ENCODE measurements around the gene TMEM187.

TMEM187 gene

DNA sequence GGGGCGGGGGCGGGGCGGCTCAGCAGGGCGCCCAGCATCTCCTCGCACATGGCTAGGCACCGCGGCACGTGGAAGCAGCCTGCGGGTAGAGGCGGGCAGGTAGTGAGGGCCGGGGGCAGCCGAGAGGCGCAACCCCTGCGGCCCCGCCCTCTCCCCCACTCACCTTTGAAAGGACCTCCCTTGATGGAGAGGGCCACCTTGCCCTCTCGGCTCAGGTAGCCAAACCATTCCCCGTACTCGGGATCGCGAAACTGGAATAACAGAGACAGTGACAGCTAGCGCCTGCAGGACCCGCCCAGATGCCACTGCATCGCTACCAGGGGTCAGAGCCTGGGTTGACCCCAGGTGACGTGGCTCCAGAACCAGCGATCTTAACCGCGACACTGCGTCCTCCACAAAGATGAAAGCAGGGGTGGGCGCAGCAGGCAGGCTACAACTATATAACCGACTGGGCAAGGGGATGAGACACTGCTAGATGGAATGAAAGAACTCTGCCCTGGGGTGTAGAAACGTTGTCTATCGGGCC, 37.2 kb upstream of the TMEM187 start:
- no peak for DNase-seq

DNA sequence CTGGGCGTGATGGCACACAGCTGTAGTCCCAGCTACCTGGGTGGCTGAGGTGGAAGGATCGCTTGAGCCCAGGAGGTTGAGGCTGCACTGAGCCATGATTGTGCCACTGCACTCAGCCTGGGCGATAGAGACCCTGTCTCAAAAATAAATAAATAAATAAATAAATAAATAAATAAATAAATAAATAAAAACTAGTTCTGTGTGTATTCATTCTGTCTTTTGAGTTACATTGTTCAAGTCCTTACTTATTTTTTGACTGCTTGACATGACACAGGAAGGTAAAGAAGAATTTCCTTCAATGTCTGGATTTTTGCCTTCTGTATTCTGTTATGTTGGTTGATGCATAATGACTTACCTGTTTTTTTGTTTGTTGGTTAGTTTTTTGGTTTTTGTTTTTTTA, 35.5 kb upstream of the TMEM187 start:
- DNase-seq: no peak

DNA sequence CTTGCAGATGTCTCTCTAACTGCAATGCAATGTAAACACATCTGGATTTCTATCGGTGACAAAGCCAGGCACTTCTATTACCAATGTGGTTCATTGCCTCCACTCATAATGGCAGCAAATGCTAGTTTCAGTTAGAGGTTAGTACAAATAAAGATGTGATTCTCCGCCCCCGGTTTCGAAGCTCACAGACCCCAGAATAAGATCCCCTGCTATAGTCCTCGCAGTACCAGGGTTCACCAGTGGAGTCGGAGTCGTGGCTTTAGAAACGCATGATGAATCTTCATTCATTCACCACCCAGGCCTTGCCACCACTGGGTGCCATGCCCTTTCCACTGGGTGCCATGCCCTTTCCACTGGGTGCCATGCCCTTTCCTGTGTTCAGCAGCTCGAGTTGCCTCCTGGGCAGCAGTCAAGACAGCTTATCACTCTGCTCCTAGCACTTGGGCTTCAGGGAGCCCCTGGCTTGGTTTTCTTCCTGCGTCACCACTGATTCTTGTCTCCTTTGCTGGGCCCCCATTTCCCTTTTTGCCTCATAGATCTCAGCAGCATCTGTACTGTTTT, 34.2 kb upstream of the TMEM187 start:
- no peak for DNase-seq

DNA sequence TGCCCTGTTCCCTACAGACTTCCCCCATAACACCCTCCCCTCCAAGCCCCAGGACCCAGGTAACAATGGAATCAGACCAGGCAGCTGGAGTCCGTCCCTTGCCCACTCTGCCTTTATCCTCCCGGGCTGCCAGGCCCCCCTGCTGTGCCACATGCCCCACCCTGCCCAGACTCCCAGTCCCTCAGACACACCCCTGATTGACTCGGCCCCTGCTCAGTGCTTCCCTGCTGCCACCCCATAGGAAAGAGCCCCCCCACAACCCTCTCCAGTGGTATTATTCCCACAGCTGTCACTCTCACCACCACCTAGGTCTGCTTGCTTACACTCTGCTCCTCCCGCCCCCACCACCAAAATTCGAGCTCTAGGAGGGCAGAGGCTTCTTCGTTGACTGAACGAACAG, 33.0 kb upstream of the TMEM187 start:
- no peak for DNase-seq

DNA sequence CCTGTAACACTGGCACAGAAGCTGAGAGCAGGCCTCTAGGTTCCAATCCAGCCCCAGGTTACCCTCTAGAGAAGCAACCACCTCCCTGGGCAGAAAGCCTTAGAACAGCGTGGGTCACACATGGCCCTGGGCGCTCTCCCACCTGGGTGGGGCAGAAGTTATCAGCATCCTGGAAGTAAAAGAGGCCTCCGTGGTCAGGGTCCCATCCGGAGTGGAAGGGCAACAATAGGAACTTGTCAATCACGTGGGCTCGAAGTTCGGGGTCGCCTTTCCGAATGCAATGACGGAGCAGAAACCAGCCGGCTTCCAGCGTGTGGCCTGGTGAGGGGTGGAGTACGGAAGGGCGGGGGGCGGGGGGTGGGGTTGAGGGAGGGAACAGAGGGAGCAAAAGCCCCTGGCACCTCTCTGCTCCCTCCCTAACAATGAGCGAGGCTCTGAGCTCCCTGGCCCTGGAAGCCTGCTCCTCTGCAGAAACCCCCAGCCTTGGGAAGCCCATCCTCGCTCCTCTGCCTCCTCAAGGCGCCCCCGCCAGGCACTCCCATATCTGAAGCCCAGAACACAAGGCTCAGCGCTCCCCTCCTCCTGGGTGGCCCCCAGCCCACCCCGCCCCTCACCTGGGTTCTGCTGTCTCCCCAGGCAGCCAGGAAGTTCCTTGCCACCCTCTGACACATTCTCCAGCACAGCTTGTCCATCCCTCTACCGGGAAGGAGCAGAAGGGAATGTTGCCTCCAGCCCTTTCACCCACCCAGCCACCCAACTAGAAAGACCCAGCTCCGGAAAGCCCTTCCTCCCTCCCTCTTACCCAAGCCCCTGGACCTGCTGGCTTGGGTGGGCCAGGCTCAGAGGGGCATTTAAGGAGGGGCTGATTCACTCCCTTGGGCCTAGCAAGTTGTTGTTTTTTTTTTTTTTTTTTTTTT, 31.0 kb upstream of the TMEM187 start:
- no peak for DNase-seq

DNA sequence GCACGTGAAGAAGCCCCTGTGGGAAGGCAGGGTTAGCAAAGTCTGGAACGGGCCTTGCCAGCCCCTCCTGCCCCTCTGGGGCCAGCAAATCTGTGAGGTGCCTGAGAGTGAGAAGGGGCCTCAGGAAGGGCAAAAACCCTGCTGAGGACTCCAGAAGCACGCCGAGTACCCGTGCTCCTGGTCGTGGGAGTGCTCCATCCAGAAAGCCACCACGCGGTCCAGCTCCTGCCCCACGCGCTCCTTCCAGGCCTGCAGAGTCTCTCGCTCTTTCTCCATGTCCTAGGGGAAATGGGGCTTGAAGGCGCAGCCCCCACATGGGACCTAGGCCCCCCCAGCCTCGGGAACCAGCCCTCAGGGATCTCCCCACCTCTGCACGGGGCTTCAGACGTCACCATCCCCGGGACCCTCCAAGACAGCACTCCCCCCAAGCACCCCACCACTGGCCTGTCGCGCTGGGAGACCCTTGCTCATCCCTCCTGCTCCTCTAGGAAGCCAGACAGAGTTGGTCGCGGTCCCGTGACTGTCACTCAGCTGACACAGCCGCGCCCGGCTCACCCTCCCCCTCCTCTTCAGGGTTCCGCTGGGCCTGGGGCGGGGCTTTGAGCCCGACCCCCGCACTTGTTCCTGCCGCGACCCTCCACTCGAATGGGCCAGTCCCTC, 28.3 kb upstream of the TMEM187 start, which contains the start of gene RENBP:
Gene RENBP (minus strand): TSS at position 504 of the 660 bp plus-strand sequence. CDS start 33 bp downstream, at position 471.
- DNase-seq: no peak

DNA sequence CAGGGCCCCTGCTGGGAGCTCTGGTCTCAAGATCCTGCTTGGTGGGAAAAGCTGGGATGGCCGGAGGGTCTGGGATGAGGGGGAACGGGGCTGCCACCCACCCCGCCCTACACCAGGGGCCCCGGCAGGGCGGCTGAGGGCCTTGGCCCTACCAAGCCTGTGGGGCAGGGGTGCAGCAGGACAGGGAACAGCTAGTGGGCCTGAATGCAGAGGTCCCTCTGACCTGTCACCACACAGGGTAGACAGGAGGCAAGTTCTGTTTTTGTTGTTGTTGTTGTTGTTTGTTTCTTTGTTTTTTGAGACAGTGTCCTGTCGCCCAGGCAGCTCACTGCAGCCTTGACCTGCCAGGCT, 27.8 kb upstream of the TMEM187 start:
- no peak for DNase-seq

DNA sequence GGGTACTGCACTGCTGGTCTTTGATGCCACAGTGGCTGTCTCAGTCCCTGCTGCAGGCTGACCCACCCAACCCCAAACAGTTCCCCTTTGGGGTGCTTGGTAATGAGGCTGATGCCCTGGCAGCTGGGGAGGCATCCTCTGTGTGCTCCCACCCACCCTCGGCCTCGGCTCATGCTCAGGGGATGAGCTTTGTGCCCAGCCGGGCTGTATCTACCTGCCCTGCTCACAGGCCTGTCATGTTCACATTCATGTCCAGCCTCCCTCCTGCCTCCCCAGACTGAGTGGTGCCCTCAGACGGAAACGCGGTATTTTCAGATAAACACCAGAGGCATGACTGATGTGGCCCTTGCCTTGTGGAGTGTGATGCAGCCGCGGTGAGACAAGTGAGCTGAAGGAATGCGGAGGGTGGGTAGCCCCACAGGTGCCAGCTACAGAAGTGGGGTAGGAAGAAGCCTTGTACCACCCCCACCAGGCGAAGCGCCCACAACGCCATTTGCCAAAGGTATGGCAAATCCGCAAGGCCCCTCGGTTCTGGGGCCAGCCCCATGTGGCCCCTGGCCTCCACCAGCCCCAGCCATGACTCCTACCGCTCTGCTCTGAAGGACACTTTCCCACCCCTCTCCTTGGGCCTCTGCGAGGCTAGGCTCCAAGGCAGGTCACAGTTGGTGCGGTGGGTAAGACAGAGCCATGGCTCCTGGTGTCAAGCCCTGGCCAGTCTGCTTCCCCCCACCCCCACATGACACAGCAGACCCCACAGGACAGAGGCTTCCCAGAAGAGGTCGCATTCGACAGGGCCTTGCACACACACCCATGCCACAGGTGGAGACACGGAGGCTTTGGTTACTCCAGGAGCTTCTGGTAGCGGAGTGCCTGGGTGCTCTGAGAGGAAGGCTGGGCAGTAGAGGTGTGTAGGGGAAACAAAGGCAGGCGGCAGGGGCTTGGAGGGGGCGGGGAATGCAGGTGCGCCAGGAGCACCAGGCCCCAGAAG, 26.3 kb upstream of the TMEM187 start:
- DNase-seq: no peak

DNA sequence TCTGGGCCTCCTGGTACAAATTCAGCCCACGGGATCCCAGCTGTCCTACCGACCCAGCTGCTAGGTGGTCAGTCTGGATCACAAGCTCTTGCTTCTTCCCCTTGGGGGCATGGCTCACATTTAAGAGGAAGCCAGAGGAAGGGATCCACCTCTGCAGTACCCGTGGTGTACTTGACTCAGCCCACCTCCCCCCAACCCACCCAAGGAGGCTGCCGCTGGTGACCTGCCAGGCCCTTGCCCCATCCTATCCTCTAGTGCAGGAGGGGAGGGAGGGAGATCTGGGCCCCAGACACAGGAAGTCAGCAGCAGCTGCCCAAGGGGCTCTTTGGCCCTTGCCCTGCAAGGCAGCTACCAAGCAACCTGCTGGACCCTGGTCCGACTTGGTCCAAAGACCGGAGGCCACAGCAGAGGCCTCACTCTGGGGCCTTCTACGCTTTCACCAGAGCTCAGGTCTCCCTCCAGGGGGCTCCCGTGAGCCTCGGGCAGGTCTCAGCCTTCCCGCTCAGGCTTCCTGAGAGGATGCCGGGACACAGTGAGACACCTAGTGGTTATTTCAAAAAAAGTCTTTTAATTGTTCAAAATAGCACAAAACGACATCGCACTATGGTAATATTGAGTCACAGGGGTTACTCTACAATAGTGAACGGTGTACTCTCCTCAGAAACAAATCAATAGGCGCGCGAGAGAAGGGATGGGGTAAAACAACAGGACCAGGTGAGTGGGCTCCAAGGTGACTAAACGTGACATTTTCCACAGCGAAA, 25.4 kb upstream of the TMEM187 start:
- DNase-seq: peak; percentile 66

DNA sequence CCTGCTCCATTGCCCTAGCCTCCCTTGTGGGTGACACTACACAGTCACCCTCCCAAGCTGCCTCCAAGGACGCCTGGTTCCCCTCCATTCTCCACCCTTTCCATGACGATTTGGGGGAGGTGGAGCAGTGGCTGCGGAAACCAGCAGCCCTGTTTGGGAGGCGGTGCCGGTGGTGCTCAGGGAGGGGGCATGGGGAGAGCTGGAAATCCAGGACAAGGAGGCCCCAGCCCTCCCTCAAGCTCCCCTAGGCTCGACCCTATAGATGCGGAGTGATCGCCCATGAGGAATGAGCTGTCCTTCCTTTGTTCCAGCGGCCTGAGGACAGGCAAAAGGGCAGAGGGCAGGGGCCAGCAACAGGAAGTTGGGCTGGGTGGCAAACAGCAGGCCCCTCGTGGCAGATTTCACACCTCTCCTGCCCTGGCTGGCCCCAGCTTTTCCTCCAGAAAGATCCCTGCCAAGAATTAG, 24.5 kb upstream of the TMEM187 start:
- no peak for DNase-seq

DNA sequence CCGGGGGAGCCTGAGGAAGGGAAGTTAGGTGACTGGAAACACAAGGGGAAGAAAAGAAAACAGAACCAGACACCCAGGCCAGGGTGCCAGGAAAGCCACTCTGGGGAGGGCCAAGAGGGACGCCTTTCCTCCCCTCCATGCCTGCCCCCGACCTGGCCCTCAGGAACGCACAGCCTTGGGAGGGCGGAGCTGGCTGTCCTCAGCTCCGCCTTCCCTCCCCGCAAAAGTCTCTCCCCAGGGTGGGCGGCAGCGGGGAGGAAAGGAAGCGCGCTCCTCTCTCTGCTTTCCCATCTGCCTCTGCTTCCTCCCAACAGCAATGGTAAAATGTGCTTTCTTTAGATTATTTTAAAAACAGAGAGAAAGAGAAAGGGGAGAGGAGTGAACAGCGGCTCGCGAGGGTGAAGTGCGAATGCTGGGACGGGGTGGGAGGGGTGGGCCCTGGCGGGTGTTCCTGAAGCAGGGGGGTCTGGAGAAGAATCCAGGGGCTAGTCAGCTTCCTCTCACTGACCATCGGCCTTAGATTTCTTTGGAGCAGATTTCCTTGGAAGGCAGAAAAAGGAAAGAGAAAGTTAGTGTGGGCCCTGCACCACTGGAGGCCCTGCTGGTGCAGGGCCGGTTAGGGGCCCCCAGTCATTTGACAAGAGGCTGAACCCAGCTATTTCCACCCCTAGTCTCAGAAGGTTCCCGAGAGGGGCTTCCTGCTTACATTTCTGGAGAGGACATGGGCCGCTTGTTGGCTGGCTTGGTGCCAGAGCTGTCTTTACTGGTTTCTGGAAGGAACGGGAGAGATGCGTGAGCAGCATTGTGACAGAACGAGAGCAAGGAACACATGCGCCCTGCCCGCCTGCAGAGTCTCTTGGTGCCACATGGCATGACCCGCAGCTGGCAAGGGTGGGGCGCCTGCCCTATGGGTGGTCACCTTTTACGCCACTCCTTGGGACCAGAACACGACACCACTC, 23.4 kb upstream of the TMEM187 start:
- no peak for DNase-seq

DNA sequence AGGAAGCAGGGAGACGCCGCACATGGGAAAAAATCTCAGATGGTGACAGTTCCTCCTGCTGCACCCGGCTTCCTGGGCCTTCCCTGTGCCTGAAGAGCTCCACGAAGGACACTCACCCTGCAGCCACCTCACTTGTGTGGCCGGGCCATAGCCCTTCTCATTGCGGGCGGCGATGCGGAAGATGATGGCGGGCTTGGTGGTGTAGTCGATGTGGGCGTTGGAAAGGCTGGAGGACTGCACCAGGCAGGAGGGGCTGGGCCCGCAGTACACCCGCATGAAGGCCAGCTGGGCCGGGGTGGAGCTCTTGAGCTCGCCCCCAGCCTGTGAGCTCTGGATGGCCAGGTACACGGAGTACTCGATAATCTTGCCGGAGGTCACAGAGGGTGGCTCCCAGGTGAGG, 22.4 kb upstream of the TMEM187 start:
- DNase-seq: no peak

DNA sequence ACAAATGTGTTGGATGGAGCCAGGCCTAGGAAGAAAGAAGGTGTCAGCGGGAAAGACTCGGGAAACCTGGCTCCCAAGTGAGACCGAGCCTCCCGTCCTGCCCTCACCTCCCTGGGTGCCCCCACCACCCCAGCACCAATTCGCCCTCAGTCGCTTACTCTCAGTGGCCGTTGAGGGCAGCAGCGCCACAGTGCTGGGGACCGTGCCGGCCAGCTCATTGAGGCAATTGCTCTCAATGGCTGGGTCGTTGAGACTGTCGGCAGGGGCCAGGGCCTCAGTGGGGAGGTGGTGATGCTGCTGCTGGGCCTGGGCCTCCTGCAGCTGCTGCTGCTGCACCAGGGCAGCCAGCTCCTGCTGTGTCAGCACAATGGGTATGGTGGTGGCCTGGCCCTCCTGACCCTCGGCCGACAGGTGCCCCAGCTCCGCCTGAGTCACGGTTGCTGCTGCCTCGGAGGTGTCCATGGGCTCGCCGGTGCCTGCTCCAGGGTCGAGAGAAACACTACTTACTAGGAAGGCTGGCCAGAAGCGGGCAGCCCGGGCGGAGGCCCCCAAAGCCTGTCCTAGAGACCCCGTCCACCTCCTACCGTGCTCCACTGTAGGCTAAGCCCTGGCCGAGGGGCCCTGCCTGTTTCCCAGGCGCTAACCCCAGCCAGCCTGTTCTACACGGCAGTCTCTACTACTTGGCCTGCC, 20.7 kb upstream of the TMEM187 start:
- DNase-seq: no peak

DNA sequence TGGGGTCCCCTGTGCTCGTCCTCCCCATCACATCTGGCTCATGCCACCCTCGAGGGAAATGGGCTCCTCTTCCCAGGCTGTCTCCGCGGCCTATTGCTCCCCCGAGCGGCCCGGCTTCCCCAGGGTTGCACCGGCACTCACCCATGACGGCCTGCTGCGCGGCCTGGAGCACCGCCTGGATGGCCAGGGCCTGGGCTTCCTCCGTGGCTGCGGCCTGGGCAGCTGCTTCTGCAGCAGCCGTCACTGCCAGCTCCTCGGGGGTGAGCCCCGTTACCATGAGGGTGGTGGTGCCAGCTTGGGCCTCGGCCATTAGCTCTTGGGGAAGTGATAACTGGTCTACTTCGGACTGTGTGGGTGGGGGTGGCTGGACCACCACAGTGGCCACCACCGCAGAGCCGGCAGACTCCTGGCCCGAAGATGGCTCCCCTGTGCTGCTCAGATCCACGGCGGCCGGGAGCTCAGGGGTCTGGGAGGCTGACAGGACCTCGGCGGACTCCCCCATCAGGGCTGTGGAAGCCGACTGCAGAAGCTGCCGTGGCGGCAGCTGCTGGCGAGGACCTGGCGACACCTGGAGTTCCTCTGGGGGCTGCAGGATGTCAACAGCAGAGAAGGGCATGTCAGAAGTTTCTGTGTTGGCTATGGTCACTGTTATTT, 20.1 kb upstream of the TMEM187 start:
- no peak for DNase-seq

DNA sequence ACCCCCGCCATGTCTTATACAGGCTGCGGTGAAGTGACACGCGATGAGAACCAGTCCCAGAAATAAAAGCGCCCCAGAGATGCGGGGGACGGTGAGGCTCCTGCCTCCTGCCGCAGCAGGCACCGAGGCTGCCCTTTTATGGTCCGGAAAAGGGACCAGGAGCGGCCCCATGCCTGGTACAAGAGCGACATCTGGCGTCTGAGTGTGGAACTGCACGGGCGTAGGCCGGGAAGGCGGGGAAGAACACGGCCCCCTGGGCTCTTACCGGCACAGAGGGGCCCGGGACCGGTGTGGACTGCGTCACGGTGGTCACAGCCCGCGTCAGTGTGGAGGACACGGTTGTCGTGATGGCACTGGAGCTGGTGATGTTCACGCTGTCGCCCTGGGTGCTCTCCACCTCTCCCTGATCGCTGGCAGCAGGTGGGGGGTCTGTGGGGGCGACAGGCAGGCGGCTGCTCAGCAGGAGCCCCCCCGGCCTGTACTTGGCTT, 19.2 kb upstream of the TMEM187 start:
- peak; percentile 80 for DNase-seq

DNA sequence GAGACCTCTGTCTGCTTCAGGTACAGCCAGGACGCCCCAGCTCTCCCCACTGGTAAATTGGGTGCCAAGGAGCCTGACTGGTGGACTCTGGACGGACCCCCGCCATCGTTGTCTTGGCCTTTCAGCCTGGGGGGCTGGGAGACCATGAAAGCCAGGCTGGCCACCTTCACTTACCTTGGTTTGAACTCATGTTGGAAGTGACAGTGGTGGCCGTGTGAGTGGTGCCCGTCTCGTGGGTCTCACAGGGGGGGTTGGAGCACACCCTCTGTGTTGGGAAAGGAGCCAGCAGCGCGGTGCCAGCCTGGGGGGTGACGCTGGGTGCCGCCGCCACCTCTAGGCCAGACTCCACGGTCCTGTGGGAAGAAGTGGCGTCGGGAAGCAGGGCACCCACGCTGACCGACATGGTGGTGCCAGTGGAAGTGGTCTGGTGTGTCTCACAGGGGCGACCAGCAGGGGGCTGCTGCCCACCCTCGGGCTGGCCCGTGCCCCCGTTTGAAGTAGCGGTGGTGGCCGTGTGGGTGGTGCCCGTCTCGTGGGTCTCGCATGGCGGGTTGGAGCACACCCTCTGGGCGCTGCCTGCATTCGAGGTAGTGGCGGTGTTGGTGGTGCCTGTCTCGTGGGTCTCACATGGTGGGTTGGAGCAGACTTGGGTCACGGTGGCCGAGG, 18.5 kb upstream of the TMEM187 start:
- DNase-seq: no peak

DNA sequence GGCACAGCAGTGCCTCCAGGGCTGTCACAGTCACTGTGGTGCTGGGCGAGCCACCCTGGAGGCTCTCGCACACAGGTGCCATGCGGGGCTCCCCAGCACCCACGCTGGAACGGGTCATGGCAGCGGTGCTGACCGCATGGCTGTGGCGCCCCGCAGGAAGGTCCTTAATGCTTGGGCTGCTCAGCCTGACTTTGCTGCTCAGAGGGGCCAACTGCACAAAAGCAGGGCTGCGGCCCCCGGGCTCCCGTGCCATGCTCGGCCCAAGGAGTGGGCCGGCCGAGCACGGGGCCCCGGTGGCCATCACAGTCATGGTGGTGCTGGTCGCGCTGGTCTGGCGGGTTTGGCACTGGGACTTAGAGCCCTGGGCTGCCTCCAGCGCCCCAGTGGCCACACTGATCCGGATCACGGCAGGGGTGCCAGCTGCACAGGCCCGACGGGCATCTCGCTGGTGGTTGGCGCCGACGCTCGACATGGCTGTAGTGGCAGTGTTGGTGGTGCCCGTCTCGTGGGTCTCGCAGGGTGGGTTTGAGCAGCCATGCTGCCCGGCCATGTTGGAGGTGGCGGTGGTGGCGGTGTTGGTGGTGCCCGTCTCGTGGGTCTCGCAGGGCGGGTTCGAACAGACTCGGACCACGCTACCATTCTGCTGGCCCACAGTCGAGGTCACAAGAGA, 17.9 kb upstream of the TMEM187 start:
- no peak for DNase-seq

DNA sequence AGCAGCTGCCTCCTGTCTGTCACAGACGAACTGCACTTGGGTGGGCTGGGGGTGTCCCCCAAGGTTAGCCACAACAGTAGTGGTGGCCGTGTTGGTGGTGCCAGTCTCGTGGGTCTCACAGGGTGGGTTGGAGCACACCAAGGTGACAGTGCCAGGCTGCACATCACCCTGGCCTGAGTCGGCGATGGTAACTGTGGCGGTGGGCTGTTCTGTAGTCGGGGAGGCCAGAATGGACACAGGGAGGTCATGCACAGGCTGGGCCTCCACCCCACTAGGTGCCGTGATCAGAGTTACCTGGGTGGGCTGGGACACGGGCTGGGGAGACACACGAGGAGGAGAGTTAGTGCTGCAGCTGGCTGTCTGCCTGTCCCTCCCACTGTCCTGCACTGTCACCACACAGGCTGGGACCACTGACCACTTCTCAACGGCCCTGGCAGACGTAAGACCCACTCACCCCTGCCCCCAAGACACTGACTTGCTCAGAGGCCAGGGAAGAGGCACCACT, 17.3 kb upstream of the TMEM187 start:
- DNase-seq: no peak
